Activated CD8-positive, alpha-beta T cell treated with anti-CD3 and anti-CD28 coated beads for 36 hours (primary cell): Measurements from ENCODE around the gene RPL38. TPM values are rescaled to one million over a fixed set of nuclear protein-coding genes. Genes with fewer than 3 reads are reported as not detected.

Experiments used
- ATAC-seq: fragments of 200-7000 bp; cut with Tn5 transposase; one replicate; pipeline ENCODE4 v1.10.0; 2021; ENCODE audit warnings: mild to moderate bottlenecking, moderate library complexity
- CTCF ChIA-PET: fragments of 350-600 bp; sonication (Branson Sonifier 250); formaldehyde crosslinking; loops from one replicate; lab custom pipeline; 2021; ENCODE audit warnings: antibody characterized with exemption; lab: Charles Lee
- POLR2A ChIA-PET: fragments of 350-600 bp; sonication (Branson Sonifier 250); formaldehyde crosslinking; loops from one replicate; lab custom pipeline; 2021; ENCODE audit warnings: antibody characterized with exemption; lab: Charles Lee
- DNase-seq: peaks from one replicate; pipeline ENCODE4 v3.0.0-alpha.2; 2020
- H3K27ac Mint-ChIP-seq: one replicate; pipeline ENCODE4 v1.8.0; 2021; ENCODE audit warnings: mild to moderate bottlenecking, mixed read lengths
- H3K27me3 Mint-ChIP-seq: one replicate; pipeline ENCODE4 v1.8.0; 2021; ENCODE audit warnings: mixed read lengths
- H3K36me3 Mint-ChIP-seq: one replicate; pipeline ENCODE4 v1.8.0; 2021; ENCODE audit warnings: low read depth, mixed read lengths
- H3K4me1 Mint-ChIP-seq: one replicate; pipeline ENCODE4 v1.8.0; 2021; ENCODE audit warnings: low read depth, mixed read lengths
- H3K4me3 Mint-ChIP-seq: one replicate; pipeline ENCODE4 v1.8.0; 2021; ENCODE audit warnings: mild to moderate bottlenecking, moderate library complexity, mixed read lengths
- H3K9me3 Mint-ChIP-seq: one replicate; pipeline ENCODE4 v1.8.0; 2021; ENCODE audit warnings: mixed read lengths
- CTCF ChIP-seq: fragments of 200-600 bp; IDR thresholded peaks from one replicate; pipeline ENCODE4 v1.8.0; 2022; ENCODE audit warnings: antibody characterized with exemption, mild to moderate bottlenecking
- intact Hi-C: fragments of 100-400 bp; cut with micrococcal nuclease; formaldehyde crosslinking; loops from one replicate; pipeline ENCODE4 v1.10.0; 2022
- total RNA-seq, 2 experiments: library from RNA; stranded (reverse); gene quantifications; one replicate each; pipeline ENCODE4 v1.2.3, GENCODE V29; 2021

The RPL38 gene
- total RNA-seq, 2 experiments from 2014 or later = 1,500 to 1,574 TPM

GRCh38 chr17:74199306-74200092 lies 4.0 kb upstream of the RPL38 start:
- no peak overlapping the region for H3K27ac Mint-ChIP-seq
- no peak overlapping the region for H3K4me3 Mint-ChIP-seq
- ChIA-PET CTCF (interaction anchor here (0.7 to 5.1 kb wide), 26 partner anchors 10 to 769 kb away, joined by 3 to 50 read pairs (median 4); partner anchors contain the start of genes DNAI2 and TTYH2), POLR2A (interaction anchor here (1.7 kb wide), 1 partner anchor 10 kb away, joined by 6 read pairs; no protein-coding TSS in a partner anchor)
- intact Hi-C loops = no loop called here
- H3K9me3 Mint-ChIP-seq = no peaks in the 10 kb centered on the region
- ATAC-seq (peak; percentile 66), DNase-seq (peak; percentile 75)
- H3K27me3 Mint-ChIP-seq = peaks cover 25% of the 10 kb centered on the region
- peaks cover 10% of the 10 kb centered on the region for H3K36me3 Mint-ChIP-seq
- H3K4me1 Mint-ChIP-seq = peaks cover 8% of the 10 kb centered on the region
- TF ChIP-seq CTCF = peak; percentile 99

GRCh38 chr17:74200112-74200511 lies 3.4 kb upstream of the RPL38 start:
- Mint-ChIP-seq H3K4me1 (peaks cover 12% of the 10 kb centered on the region), H3K4me3 (no peak overlapping the region), H3K36me3 (peaks cover 15% of the 10 kb centered on the region), H3K27ac (no peak overlapping the region), H3K9me3 (no peaks in the 10 kb centered on the region), H3K27me3 (peaks cover 19% of the 10 kb centered on the region)
- ATAC-seq = no peak
- POLR2A ChIA-PET = interaction anchor here (1.7 kb wide), 1 partner anchor 9 kb away, joined by 6 read pairs; no protein-coding TSS in a partner anchor
- TF ChIP-seq CTCF = no peak
- intact Hi-C loops = no loop called here
- no peak for DNase-seq
- CTCF ChIA-PET = interaction anchor here (0.7 to 5.1 kb wide), 25 partner anchors 9 to 770 kb away, joined by 3 to 50 read pairs (median 4); partner anchors contain the start of genes DNAI2 and TTYH2

- H3K4me1 Mint-ChIP-seq = peaks cover 19% of the 10 kb centered on the region
- CTCF ChIA-PET = interaction anchor here (2.2 to 5.1 kb wide), 2 partner anchors 13 to 479 kb away, joined by 5 to 50 read pairs; no protein-coding TSS in a partner anchor
- POLR2A ChIA-PET = interaction anchor here (1.7 kb wide), 1 partner anchor 8 kb away, joined by 6 read pairs; no protein-coding TSS in a partner anchor
- no peak for TF ChIP-seq CTCF
- H3K4me3 Mint-ChIP-seq = no peak overlapping the region
- H3K27me3 Mint-ChIP-seq = peaks cover 13% of the 10 kb centered on the region
- H3K9me3 Mint-ChIP-seq = no peaks in the 10 kb centered on the region
- ATAC-seq (no peak), DNase-seq (no peak)
- H3K27ac Mint-ChIP-seq = no peak overlapping the region
- intact Hi-C loops = no loop called here
- peaks cover 27% of the 10 kb centered on the region for H3K36me3 Mint-ChIP-seq
Measured at GRCh38 chr17:74201250-74201649, 2.2 kb upstream of the RPL38 start.

GRCh38 chr17:74201948-74202347 lies 1.5 kb upstream of the RPL38 start:
- TF ChIP-seq CTCF = no peak
- Mint-ChIP-seq H3K9me3 (no peaks in the 10 kb centered on the region), H3K27me3 (peaks cover 13% of the 10 kb centered on the region), H3K36me3 (peaks cover 33% of the 10 kb centered on the region), H3K4me3 (no peak overlapping the region), H3K27ac (no peak overlapping the region), H3K4me1 (peaks cover 23% of the 10 kb centered on the region)
- intact Hi-C loops = no loop called here
- no peak for DNase-seq
- CTCF ChIA-PET = interaction anchor here (1.0 to 5.1 kb wide), 2 partner anchors 13 to 84 kb away, joined by 3 to 50 read pairs; no protein-coding TSS in a partner anchor
- no peak for ATAC-seq
- POLR2A ChIA-PET = no interaction called here

- DNase-seq = no peak
- TF ChIP-seq CTCF = no peak
- ChIA-PET CTCF (interaction anchor here (1.1 to 1.5 kb wide), 5 partner anchors 11 to 96 kb away, joined by 3 to 10 read pairs (median 3); no protein-coding TSS in a partner anchor), POLR2A (interaction anchor here (1.5 to 1.6 kb wide), 2 partner anchors 8 to 9 kb away, joined by 3 to 5 read pairs; no protein-coding TSS in a partner anchor)
- Mint-ChIP-seq H3K36me3 (peaks cover 39% of the 10 kb centered on the region), H3K27me3 (peaks cover 13% of the 10 kb centered on the region), H3K4me3 (peak overlapping the region; percentile 100), H3K27ac (no peak overlapping the region), H3K9me3 (no peaks in the 10 kb centered on the region), H3K4me1 (peaks cover 28% of the 10 kb centered on the region)
- ATAC-seq = no peak
- intact Hi-C loops = no loop called here
Measured at GRCh38 chr17:74202938-74203337, 540 bp upstream of the RPL38 start.
